NCI-H446 treated with DMSO at 0.1 percent for 48 hours (cell line): ENCODE measurements around the gene SALL4.
"Not testable (repeated sequence)": the region's sequence is repeated elsewhere in the genome, so short reads cannot be mapped to it uniquely, and the experiment has no call there.

Experiments used
- DNase-seq: peaks from one replicate; lab custom pipeline; 2025; lab: John Stamatoyannopoulos, UW

SALL4 gene

DNA sequence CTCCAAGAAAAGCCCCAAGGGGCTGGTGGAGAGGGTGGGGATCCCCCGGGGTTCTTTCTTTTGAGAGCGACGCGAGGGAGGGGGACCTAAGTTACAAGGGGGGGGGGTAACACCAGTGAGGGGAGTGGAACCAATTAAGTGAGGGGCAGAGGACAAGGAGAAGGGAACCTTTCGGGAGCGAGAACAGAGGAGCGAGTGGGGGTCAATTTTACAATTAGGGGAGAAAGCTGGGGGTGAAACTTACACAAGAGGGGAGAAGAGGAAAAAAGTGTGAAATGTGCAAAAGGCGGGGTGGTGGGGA is 548 bp downstream of the SALL4 start:
- DNase-seq: no peak

DNA sequence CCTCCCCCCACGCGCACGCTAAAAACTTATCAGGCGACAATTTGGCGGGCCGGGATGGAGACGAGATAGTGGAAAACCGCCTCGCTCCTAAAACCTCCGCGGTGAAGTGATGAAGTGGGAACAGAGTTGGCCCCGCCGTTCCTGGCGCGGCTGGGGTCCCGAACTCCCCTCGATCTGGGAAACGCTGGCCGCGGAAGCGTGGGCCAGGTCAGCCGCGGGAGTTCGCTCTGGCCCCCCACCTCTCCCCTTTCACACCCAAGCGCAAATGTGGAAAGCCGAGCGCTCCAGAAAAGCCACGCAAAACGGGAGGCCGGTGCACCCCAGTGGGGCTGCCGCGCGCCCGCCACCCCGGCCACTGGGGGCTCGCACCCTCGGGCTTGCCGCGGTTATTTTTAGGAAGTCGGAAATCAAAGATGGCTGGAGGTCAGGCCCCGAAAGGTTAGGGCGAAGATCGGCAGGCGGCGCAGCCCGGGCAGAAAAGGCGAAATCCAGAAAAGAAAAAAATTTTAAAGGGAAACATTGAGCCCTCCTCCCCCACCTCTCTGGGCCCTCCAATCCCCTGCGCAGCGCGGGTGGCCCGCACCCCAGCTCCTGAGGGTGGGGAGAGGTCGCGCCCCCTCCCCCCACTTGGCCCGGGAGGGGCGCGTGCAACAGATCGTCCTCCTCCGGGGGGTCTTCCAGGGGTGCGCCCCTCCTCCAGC is 1.0 kb downstream of the SALL4 start:
- DNase-seq: no peak

DNA sequence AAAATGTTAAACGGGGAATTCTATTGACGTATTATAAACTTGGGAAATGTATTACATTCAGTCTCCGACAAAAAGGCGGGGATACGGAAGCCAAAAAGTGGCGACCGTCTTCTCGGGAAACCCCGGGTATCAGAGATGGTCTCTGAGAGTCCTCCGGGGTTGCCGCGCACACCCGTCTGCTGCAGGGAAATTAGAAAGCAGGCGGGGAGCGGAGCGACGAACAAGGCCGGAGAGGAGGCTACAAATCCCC is 1.5 kb downstream of the SALL4 start:
- no peak for DNase-seq

DNA sequence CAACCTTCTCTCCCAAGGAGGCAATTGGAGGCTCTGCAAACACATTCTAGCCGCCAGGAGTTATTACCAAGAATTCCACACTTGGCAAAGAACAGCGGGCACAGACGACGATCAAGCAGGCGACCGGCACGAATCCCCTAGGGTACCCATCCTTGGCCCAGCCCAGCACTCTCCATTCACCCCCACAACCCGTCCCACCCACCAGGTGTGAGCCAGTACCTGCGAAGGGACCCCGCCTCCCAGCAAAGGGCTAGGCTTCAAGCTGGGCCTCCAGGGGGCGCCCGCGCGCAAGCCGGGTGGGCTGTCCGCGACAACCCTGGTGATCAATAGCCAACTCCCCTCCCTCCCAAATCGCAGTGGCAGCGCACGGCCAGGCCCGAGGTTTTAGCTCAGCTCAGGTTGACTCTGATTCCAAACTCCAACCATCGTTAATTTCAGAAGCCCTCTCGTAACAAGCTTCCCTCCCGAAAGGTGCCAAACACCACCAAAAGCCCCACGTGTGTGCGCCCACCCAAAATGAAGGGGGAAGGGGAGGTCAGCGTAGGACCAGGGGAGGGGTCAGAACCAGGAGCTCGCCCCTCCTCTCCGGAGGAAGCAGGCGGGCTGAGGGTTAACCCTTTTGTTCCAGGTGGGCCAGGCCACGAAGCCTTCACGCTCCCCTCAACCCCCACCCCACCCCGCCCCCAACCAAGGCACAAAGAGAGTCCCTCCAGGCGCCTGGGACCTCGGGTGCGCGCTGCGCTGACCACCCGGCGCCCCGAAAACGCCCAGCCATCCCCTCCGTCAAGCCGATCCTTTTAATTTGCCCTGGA is 2.1 kb downstream of the SALL4 start:
- peak; percentile 14 for DNase-seq

GRCh38 chr20:51799401-51799860 is 2.9 kb downstream of the SALL4 start:
- no peak for DNase-seq

DNA sequence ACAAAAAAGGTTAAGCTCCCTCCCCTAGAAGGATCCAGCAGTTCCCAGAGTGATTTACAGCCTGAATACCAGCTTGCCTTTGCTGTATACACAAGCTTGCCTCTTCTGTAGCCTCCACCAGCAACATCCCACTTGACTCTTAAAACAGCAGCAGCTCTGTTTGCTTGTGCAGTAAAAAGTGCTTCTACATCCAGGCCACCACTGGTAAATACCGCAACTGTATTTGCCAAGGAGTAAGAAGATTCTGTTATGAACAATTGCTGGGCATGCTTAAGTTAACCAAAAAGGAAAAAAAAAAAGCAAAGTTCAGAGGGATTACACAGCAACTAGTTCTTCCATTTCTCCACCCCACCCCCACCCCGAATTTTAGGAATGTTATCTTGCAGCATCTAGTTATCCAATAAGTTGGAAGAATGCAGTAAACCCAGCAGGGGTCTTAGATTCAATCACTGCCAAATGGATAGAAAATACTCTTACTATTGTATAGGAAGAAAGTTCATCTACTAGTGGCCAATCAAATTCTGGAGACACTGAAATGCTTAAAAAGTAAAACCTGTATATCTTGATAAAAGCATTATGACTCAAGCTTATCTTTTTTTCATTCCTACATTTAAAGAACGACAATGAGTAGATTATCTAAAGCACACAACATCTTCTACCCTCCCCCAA is 4.8 kb downstream of the SALL4 start:
- DNase-seq: no peak

GRCh38 chr20:51796340-51796739 is 6.0 kb downstream of the SALL4 start:
- DNase-seq: no peak

DNA sequence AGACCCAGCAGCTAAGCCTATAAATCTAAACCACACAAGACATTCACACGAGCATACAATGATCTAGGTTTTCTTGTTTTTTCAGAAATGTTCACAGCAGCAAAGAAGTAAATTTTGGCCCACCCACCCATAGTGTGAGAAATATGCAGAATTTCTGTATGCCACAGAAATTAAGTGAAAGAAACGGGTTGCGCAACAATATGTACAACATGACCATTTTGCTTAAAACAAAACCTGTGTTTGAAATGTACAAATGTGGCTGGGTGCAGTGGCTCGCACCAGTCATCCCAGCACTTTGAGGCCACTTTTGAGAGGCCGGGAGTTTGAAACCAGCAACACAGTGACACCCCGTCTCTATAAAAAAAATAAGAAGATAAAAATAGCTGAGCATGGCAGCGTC is 9.4 kb downstream of the SALL4 start:
- no peak for DNase-seq

- DNase-seq: no peak
Measured at GRCh38 chr20:51791626-51792025, 10.7 kb downstream of the SALL4 start.

- DNase-seq: no peak
Measured at GRCh38 chr20:51790256-51790655, 12.1 kb downstream of the SALL4 start.

GRCh38 chr20:51789434-51789833 is 12.9 kb downstream of the SALL4 start:
- no peak for DNase-seq

- no peak for DNase-seq
Measured at GRCh38 chr20:51788822-51789221, 13.5 kb downstream of the SALL4 start.

DNA sequence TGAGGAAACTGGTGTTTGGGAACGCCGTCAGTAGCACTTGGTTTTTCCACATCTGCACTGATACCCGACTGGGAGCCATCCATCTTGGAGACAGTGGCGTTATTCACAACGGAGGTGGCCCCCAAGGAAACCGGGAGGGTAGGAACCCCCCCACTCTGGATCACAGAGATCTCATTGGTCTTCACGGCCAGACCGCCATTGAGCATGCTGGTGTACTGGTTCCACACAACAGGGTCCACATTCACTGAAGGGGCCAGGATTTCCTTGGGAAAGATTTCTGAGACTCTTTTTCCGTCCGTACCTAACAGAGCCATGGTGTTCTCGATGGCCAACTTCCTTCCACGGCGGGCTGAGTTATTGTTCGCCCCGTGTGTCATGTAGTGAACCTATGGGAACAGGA is 18.0 kb downstream of the SALL4 start:
- DNase-seq: no peak

DNA sequence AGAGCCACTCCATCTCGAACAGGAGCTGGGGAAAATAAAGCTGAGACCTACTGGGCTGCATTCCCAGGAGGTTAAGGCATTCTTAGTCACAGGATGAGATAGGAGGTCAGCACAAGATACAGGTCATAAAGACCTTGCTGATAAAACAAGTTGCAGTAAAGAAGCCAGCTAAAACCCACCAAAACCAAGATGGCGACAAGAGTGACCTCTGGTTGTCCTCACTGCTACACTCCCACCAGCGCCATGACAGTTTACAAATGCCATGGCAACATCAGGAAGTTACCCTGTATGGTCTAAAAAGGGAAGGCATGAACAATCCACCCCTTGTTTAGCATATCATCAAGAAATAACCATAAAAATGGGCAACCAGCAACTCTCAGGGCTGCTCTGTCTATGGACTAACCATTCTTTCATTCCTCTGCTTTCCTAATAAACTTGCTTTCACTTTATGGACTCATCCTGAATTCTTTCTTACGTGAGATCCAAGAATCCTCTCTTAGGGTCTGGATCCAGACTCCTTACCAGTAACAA is 24.0 kb downstream of the SALL4 start:
- DNase-seq: not testable (repeated sequence)

DNA sequence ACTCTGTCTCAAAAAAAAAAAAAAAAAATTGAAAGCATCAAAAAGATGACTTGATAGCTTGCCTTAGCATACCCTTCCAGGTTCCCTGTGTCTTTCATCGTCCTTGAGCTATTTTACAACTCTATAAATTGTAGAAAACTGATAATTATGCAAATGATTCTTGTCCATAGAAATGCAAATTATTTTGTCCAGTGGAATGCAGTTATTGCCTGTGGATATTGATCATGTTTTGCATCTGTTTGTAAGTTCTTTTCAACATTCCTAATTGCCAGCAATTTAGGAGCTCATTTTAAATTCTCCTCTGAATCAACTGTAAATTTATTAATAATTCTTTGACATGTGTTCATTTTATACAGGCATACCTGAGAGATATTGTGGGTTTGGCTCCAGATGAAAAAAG is 27.1 kb downstream of the SALL4 start:
- DNase-seq: no peak

- DNase-seq: no peak
Measured at GRCh38 chr20:51772236-51772635, 30.1 kb downstream of the SALL4 start.

GRCh38 chr20:51769976-51770615 is 32.2 kb downstream of the SALL4 start:
- DNase-seq: no peak

- DNase-seq: no peak
Measured at GRCh38 chr20:51768759-51769517, 33.4 kb downstream of the SALL4 start.

- no peak for DNase-seq
Measured at GRCh38 chr20:51767867-51768758, 34.2 kb downstream of the SALL4 start, which contains the start of gene ATP9A. Gene ATP9A, minus strand, starts transcription at chr20:51768390. Its CDS starts 21 bp downstream, at chr20:51768369.

DNA sequence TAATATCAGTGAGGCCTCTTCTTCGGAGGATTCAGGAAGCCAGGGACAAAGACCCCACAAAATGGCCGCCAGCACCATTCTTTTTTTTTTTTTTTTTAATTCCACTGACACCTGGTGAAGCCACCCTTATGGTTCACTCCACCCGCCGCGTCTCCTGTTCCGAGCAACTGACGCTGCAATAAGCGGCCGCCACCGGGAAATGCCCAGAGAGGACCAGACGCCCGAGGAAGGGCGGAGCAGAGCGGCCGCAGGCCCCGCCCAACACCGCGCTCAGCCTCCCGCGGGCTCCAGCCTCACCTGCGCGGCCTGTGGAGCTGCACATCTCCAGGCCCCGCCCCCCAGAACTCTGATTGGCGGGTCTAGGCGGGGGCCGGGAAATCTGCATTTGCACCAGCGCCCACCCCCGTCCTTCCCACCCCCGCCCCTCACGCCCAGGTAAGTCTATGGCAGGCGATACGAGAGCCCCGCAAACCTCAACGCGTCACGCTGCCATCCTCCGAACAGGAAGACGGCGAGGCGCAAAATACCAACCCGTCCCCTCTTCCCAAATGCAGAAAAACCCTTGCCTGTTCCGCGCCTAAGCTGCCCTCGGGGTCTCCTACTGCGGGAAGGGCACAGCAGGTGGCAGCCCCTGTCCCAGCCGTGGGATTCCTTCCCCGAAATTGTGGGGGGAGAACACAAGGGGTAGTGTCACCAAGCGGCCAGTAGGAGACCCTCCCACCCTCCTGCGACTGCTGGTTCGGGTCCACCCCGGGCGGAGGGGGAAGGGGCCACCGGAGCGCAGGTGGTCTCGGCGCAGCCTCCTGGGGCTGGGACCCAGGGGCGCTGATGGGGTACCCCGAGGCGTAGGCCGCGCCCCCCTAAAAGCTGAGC is 35.1 kb downstream of the SALL4 start:
- peak; percentile 12 for DNase-seq
